ENCODE data around the gene ENO3.

DNA sequence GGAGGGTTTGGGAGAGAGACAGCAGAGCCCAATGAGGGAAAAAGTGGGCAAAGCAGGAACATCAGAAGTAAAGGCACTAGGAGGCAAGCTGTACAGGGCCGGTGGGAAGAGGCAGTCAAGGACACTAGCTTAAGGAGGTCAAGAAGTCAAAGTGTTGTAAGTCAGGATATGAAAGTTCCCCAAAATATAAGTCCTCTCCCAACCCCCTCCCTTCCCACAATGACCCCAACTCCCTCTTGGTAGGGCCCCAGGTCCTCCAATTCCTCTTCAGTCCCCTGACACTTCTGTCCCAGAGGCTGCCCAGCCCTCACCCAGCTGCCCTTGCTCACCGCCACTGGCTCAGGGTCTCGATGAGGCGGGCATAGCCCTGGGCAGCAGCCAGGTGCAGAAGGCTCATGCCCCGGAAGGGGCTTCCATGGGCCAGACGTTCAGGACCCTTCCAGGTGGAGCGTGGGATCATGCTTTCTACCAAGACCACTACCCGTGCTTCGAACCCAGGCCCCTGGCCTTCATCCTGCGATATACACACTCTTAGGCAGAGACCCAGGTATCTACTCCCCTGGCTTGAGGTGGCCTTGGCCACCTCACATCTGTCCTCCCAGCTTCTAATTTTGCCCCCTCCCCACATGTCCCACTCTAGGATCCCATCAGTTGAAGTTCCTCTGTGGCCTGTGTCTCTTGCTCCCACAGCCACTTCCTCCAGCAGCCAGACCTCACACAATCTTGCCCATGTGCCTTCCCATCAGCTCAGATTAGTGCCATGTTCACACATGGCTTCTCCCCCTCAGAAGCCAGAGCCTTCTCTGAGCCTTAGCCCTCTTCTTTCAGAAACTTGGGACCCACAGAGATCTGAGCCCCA lies 22.6 kb downstream of the ENO3 start:
- TF ChIP-seq, protein P1, sequence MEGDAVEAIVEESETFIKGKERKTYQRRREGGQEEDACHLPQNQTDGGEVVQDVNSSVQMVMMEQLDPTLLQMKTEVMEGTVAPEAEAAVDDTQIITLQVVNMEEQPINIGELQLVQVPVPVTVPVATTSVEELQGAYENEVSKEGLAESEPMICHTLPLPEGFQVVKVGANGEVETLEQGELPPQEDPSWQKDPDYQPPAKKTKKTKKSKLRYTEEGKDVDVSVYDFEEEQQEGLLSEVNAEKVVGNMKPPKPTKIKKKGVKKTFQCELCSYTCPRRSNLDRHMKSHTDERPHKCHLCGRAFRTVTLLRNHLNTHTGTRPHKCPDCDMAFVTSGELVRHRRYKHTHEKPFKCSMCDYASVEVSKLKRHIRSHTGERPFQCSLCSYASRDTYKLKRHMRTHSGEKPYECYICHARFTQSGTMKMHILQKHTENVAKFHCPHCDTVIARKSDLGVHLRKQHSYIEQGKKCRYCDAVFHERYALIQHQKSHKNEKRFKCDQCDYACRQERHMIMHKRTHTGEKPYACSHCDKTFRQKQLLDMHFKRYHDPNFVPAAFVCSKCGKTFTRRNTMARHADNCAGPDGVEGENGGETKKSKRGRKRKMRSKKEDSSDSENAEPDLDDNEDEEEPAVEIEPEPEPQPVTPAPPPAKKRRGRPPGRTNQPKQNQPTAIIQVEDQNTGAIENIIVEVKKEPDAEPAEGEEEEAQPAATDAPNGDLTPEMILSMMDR (conservative IDR thresholded peaks at IDR 0.05; ENCODE audit: low read length): no peak
- no peak for TF ChIP-seq EZH2phosphoT487 (IDR thresholded peaks at IDR 0.05; ENCODE audit: borderline replicate concordance)
